ENCODE measurements around the gene ADM5. TPM values are rescaled to one million over a fixed set of nuclear protein-coding genes. Genes with fewer than 3 reads are reported as not detected.

The ADM5 gene
- total RNA-seq, 6 donors from 2014 or later: 0.55 to 3.0 (median 1.5) TPM; not detected in 1

DNA sequence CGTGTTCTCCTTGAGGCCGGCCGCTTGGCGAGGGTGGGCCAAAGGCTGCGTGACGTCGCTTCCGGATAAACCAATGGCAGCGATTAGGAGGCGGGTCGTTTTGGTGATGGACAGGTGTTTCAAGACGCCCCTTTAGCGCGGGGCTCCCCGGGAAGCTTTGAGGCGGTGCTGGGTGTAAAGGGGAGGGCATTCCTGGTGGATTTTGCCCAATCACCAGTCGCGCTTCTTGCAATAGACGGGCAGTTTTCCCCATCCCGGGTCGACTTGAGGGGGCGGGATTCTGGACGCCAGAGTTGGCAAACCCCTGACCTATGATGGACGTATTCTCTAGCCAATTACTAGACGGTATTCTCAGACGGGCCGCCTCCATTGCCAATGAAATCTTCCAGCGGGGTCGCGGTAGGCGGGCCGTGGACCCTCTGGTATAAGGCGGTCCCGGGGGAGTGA is 12.6 kb upstream of the ADM5 start:
- Histone ChIP-seq H3K9me3 (no peaks in the 10 kb centered on the region), H3K27ac (peak overlapping the region; percentile 91 to 96 (median 92)), H3K36me3 (peaks cover 0 to 10% (median 8%) of the 10 kb centered on the region in 4 donors), H3K4me1 (peaks cover 45 to 59% (median 49%) of the 10 kb centered on the region in 4 donors), H3K27me3 (no peaks in the 10 kb centered on the region), H3K4me3 (peak overlapping the region; percentile 88 to 100 (median 99))
- ATAC-seq (ENCODE audit: low FRiP score in 2 of 2) (peak; percentile 91 to 96), DNase-seq (peak; percentile 94 to 99)
- 0 to 1% methylated on average over 12 to 34 of the region's 34 CpGs for WGBS, 2 donors
- TF ChIP-seq POLR2A (IDR thresholded peaks at IDR 0.05) (no peak), EP300 (IDR thresholded peaks at IDR 0.05) (no peak), POLR2AphosphoS5 (IDR thresholded peaks at IDR 0.05) (no peak)
- TF ChIP-seq, protein P1, sequence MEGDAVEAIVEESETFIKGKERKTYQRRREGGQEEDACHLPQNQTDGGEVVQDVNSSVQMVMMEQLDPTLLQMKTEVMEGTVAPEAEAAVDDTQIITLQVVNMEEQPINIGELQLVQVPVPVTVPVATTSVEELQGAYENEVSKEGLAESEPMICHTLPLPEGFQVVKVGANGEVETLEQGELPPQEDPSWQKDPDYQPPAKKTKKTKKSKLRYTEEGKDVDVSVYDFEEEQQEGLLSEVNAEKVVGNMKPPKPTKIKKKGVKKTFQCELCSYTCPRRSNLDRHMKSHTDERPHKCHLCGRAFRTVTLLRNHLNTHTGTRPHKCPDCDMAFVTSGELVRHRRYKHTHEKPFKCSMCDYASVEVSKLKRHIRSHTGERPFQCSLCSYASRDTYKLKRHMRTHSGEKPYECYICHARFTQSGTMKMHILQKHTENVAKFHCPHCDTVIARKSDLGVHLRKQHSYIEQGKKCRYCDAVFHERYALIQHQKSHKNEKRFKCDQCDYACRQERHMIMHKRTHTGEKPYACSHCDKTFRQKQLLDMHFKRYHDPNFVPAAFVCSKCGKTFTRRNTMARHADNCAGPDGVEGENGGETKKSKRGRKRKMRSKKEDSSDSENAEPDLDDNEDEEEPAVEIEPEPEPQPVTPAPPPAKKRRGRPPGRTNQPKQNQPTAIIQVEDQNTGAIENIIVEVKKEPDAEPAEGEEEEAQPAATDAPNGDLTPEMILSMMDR (IDR thresholded peaks at IDR 0.05): no peak

- TF ChIP-seq POLR2A (IDR thresholded peaks at IDR 0.05) (peak in 3 of 4 donors; percentile 64 to 92 (median 84)), EP300 (IDR thresholded peaks at IDR 0.05) (no peak), POLR2AphosphoS5 (IDR thresholded peaks at IDR 0.05) (peak; percentile 59 to 87)
- TF ChIP-seq, protein P1 (IDR thresholded peaks at IDR 0.05): peak in 1 of 6 experiments; percentile 12
- H3K4me1 ChIP-seq: peaks cover 40 to 53% (median 44%) of the 10 kb centered on the region in 4 donors
- ATAC-seq (ENCODE audit: low FRiP score in 2 of 2) (peak in 1 of 2 donors; percentile 32), DNase-seq (peak in 1 of 2 donors; percentile 94)
- peak within 1 kb of the TSS; percentile 88 to 100 (median 99) for H3K4me3 ChIP-seq
- H3K27ac ChIP-seq: peak within 1 kb of the TSS; percentile 91 to 96 (median 92)
- H3K36me3 ChIP-seq: peaks cover under 1 to 15% (median 14%) of the 10 kb centered on the region in 4 donors
- no peaks in the 10 kb centered on the region for H3K9me3 ChIP-seq
- WGBS, 2 donors: 1% methylated on average over 26 to 27 of the region's 57 CpGs
- no peaks in the 10 kb centered on the region for H3K27me3 ChIP-seq
These were observed 12.0 kb upstream of the ADM5 start, which contains the start of gene PRMT1 for GRCh38 chr19:49677231-49677900. Gene PRMT1, plus strand, starts transcription at chr19:49677271. Its CDS starts 10 bp downstream, at chr19:49677281.

- Histone ChIP-seq H3K36me3 (peaks cover 3 to 23% (median 21%) of the 10 kb centered on the region in 4 donors), H3K4me3 (peak overlapping the region; percentile 88 to 100 (median 99)), H3K9me3 (no peaks in the 10 kb centered on the region), H3K27me3 (no peaks in the 10 kb centered on the region), H3K4me1 (peaks cover 38 to 49% (median 41%) of the 10 kb centered on the region in 4 donors), H3K27ac (peak overlapping the region; percentile 91 to 96 (median 92))
- ATAC-seq (ENCODE audit: low FRiP score in 2 of 2): peak in 1 of 2 donors; percentile 23
- TF ChIP-seq EP300 (IDR thresholded peaks at IDR 0.05) (no peak), POLR2A (IDR thresholded peaks at IDR 0.05) (no peak), POLR2AphosphoS5 (IDR thresholded peaks at IDR 0.05) (no peak)
- TF ChIP-seq, protein P1 (IDR thresholded peaks at IDR 0.05): peak; percentile 44 to 78 (median 59)
- DNase-seq: peak in 1 of 2 donors; percentile 70
- 2 to 5% methylated on average over 11 to 20 of the region's 21 CpGs for WGBS, 2 donors
These were observed 11.3 kb upstream of the ADM5 start for GRCh38 chr19:49677901-49678674.

DNA sequence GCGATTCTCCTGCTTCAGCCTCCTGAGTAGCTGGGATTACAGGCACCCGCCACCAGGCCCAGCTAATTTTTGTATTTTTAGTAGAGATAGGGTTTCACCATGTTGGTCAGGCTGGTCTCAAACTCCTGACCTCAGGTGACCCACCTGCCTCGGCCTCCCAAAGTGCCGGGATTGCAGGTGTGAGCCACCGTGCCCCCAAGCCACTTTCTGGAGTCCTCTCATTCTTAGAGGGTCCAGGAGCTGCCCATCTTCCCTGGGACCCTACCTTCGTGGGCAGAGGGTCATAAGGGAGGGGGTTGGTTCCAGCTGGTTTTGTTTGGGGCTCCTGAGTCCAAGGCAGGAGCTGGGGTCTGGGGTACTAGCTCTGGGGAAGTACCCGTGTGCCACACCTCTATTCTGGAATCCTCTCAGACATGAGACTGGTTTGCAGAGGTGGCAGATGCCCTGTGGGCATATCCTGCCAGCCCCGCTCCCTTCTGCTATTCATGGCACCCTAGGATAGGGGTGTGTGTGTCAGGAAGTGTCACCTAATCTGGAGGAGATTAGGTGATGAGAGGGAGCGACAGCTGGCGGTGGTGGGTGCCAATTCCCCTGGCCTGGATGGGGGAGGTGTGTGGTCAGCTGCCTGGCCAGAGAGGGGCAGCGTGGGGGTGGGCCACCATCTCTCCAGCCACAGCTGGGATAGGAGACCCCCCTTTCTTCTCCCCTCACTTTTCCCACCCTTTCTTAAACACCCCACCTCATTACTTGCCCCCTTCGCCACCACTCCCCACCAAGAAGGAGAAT is 10.2 kb upstream of the ADM5 start:
- no peak for ATAC-seq (ENCODE audit: low FRiP score in 2 of 2)
- Histone ChIP-seq H3K36me3 (peaks cover 3 to 31% (median 28%) of the 10 kb centered on the region in 4 donors), H3K4me3 (no peak overlapping the region), H3K27me3 (no peaks in the 10 kb centered on the region), H3K27ac (peak overlapping the region in 3 of 4 donors; percentile 23 to 96 (median 92)), H3K4me1 (peaks cover 38 to 49% (median 41%) of the 10 kb centered on the region in 4 donors), H3K9me3 (no peaks in the 10 kb centered on the region)
- no peak for DNase-seq
- 59 to 68% methylated on average over 12 of the region's 12 CpGs for WGBS, 2 donors
- TF ChIP-seq POLR2A (IDR thresholded peaks at IDR 0.05): no peak
- TF ChIP-seq EP300 (IDR thresholded peaks at IDR 0.05): no peak
- no peak for TF ChIP-seq POLR2AphosphoS5 (IDR thresholded peaks at IDR 0.05)
- TF ChIP-seq, protein P1 (IDR thresholded peaks at IDR 0.05): no peak

Measured in upper lobe of left lung (tissue), 6 donors.